Ishikawa (cell line): Measurements from ENCODE around the gene TRIM14.

Experiments
- RAD21 ChIP-seq: IDR thresholded peaks from 2 replicates; pipeline ENCODE4 v1.6.1; 2012; ENCODE audit warnings: low read depth
- REST ChIP-seq: IDR thresholded peaks from 2 replicates; pipeline ENCODE4 v1.6.1; 2012; ENCODE audit warnings: low read depth, mild to moderate bottlenecking

- TF ChIP-seq REST (no peak), RAD21 (no peak)
These were observed 81.7 kb downstream of the TRIM14 start for GRCh38 chr9:98037357-98037756.
